ENCODE data around the gene NAGK. TPM values are rescaled to one million over a fixed set of nuclear protein-coding genes. Genes with fewer than 3 reads are reported as not detected.
"Not testable (repeated sequence)": the region's sequence is repeated elsewhere in the genome, so short reads cannot be mapped to it uniquely, and the experiment has no call there.

NAGK gene
- total RNA-seq, 4 donors from 2014 or later, result 89.9 to 130 (median 104) TPM

DNA sequence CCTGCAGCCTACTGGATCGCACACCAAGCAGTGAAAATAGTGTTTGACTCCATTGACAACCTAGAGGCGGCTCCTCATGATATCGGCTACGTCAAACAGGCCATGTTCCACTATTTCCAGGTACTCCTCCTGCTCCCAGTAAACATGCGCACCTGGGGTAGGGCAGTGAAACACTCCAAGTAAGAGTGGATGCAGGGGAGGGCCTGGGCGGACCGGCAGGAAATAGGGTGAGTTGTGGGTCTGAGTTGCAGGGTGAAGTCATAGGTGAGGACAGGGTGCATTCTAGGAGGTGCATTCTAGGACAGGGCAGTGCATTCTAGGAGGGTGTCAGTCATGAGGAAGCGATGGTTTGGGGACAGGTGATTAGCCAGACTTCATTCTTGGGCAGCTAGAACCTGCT, 5.0 kb downstream of the NAGK start:
- TF ChIP-seq CTCF (IDR thresholded peaks at IDR 0.05), result no peak
- no peak for TF ChIP-seq POLR2A (IDR thresholded peaks at IDR 0.05)
- intact Hi-C loops (cut with DNase I; ENCODE audit: low total_unique reads), result no loop called here
- WGBS, 2 donors, result 89 to 97% methylated on average over 8 of the region's 8 CpGs
- no peak overlapping the region for H3K4me3 ChIP-seq (ENCODE audit: low read depth, poor library complexity, severe bottlenecking)
- peak in 1 of 2 donors; percentile 60 for DNase-seq (ENCODE audit: low spot score in 2 of 2)

DNA sequence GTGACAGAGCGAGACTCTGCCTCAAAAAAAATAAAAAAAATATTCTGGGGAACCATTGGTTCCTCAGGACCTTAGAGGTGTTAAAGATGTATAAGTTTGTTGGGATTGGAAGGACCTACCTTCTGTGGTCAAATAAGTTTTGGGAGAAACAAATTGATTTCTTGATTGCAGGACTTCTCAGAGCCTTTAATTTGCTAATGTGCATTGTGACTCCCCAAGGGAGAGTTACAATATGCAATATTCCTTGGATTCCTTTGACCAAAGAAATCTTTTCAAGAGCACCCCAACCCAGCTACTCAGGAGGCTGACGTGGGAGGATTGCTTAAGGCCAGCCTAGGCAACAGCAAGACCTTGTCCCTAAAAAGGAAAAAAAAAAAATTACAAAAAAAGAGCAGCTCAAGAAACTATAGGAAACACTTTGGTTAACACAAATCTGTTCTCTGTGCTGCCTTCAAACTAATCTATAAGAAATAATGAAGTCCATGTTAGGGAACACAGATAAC, 6.5 kb downstream of the NAGK start:
- 60 to 93% methylated on average over 2 of the region's 2 CpGs for WGBS, 2 donors
- DNase-seq (ENCODE audit: low spot score in 2 of 2), result peak in 1 of 2 donors; percentile 26
- intact Hi-C loops (cut with DNase I; ENCODE audit: low total_unique reads), result no loop called here
- TF ChIP-seq CTCF (IDR thresholded peaks at IDR 0.05) (no peak), POLR2A (IDR thresholded peaks at IDR 0.05) (no peak)
- no peak overlapping the region for H3K4me3 ChIP-seq (ENCODE audit: low read depth, poor library complexity, severe bottlenecking)

DNA sequence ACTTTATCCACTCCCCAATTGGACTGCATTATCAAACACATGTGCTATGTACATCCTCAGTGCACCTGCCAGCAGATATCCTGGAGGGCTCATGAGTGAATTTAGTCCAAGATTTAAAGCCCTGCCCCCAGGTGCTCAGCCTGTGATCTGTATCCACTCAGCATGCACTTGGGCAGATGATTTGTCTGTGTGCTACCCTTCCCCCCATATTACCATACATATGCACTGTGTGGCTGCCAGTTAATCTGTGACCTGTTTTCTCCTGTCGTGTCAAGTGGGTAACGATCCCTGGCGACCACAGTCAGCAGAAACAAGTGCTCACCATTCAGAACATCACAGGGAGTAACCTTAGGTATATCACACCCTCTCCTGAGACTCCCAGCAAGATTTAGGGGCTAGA, 10.2 kb downstream of the NAGK start:
- no peak for TF ChIP-seq CTCF (IDR thresholded peaks at IDR 0.05)
- TF ChIP-seq POLR2A (IDR thresholded peaks at IDR 0.05), result no peak
- no peak for DNase-seq (ENCODE audit: low spot score in 2 of 2)
- intact Hi-C loops (cut with DNase I; ENCODE audit: low total_unique reads), result no loop called here
- 54 to 62% methylated on average over 3 of the region's 3 CpGs for WGBS, 2 donors
- H3K4me3 ChIP-seq (ENCODE audit: low read depth, poor library complexity, severe bottlenecking), result no peak overlapping the region

DNA sequence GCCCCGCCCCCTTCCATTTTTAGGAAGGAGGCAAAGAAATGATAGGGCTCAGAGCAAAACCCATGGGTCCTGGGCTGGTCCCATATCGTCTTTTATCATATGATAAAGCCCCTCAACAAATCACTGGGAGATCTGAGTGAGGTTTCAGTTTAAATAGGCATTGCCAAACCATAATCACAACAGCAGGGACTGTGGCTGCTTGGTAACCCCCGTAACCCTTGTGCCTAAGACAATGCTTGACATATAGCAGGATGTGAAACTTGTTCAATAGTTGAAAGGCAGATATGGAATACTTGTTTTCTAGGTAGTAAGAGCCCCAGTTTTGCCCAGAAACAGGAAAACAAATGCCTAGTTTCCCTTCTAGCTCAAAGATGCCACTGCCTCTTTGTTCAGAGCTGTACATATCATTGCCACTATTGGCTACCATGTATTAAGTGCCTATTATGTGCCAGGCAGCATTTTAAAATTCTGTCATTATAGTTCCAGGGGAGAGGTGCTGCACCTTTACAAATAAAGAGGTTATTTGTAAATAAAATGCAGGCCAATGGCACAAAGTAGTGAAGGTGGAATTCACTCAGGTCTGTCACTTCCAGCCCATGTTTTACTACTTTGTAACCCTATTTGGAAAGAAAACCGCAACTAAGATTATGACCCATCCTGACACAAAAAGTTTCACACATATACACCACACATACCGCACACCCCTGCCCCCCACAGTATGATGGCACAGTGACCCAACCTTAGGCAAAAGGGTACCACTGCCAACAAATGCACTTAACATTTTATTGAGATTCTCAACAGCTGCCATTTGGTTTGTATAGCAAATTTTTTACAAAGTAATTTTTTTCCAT, 14.2 kb downstream of the NAGK start:
- WGBS, 2 donors, result 76 to 86% methylated on average over 5 of the region's 5 CpGs
- DNase-seq (ENCODE audit: low spot score in 2 of 2), result no peak
- no peak for TF ChIP-seq CTCF (IDR thresholded peaks at IDR 0.05)
- no peak for TF ChIP-seq POLR2A (IDR thresholded peaks at IDR 0.05)
- intact Hi-C loops (cut with DNase I; ENCODE audit: low total_unique reads), result no loop called here
- no peak overlapping the region for H3K4me3 ChIP-seq (ENCODE audit: low read depth, poor library complexity, severe bottlenecking)

DNA sequence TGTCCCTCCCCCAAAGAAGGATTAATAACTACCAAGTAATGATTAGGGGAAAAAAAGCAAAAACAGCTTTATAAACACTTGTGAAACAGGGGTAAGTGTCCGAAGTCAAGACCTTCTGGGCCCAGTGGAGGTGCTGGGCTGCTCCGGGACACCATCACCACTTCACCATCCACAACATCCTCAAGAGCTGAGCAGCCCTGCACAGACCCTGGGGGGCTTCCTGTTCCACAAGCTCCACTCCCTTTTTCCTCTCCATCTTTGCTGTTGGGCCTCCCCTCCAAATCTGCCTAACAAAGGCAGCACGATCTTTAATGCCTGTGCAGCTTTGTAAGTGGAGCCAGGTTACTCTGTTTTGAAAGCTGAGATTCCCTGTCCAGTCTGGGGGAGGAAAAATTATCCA, 14.8 kb downstream of the NAGK start:
- DNase-seq (ENCODE audit: low spot score in 2 of 2); intact Hi-C loops (cut with DNase I; ENCODE audit: low total_unique reads); H3K4me3 ChIP-seq (ENCODE audit: low read depth, poor library complexity, severe bottlenecking): not testable (repeated sequence)
- WGBS, 2 donors, result no CpG with 5 or more reads among the region's 3 CpGs

- DNase-seq (ENCODE audit: low spot score in 2 of 2); H3K4me3 ChIP-seq (ENCODE audit: low read depth, poor library complexity, severe bottlenecking); intact Hi-C loops (cut with DNase I; ENCODE audit: low total_unique reads): not testable (repeated sequence)
- 64 to 78% methylated on average over 10 of the region's 13 CpGs for WGBS, 2 donors
Measured at GRCh38 chr2:71083752-71084312, 15.4 kb downstream of the NAGK start.

GRCh38 chr2:71085325-71086003, 17.0 kb downstream of the NAGK start:
- WGBS, 2 donors, result 57 to 73% methylated on average over 9 of the region's 9 CpGs
- DNase-seq (ENCODE audit: low spot score in 2 of 2); H3K4me3 ChIP-seq (ENCODE audit: low read depth, poor library complexity, severe bottlenecking); intact Hi-C loops (cut with DNase I; ENCODE audit: low total_unique reads): not testable (repeated sequence)

- H3K4me3 ChIP-seq (ENCODE audit: low read depth, poor library complexity, severe bottlenecking); DNase-seq (ENCODE audit: low spot score in 2 of 2); intact Hi-C loops (cut with DNase I; ENCODE audit: low total_unique reads): not testable (repeated sequence)
- WGBS, 2 donors, result 86 to 89% methylated on average over 14 of the region's 14 CpGs
Measured at GRCh38 chr2:71089475-71089874, 21.0 kb downstream of the NAGK start.

DNA sequence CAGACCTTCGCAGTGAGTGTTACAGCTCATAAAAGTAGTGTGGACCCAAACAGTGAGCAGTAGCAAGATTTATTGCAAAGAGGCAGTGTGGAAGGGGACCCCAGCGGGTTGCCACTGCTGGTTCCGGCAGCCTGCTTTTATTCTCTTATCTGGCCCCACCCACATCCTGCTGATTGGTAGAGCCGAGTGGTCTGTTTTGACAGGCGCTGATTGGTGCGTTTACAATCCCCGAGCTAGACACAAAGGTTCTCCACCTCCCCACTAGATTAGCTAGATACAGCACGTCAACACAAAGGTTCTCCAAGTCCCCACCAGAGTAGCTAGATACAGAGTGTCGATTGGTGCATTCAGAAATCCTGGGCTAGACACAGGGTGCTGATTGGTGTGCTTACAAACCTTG, 23.4 kb downstream of the NAGK start:
- WGBS, 2 donors, result 88% methylated on average over 7 to 8 of the region's 9 CpGs
- H3K4me3 ChIP-seq (ENCODE audit: low read depth, poor library complexity, severe bottlenecking); DNase-seq (ENCODE audit: low spot score in 2 of 2); intact Hi-C loops (cut with DNase I; ENCODE audit: low total_unique reads): not testable (repeated sequence)

All from lower leg skin (tissue), 4 donors.